Daoy (cell line): ENCODE data around the gene COL4A3. TPM values are rescaled to one million over a fixed set of nuclear protein-coding genes. Genes with fewer than 3 reads are reported as not detected.
A peak's percentile ranks its signal among the peaks of the same experiment; 100 is the strongest.

ENCODE experiments used
- DNase-seq: peaks from one replicate; pipeline ENCODE4 v3.0.0-alpha.2; 2015; ENCODE audit warnings: low read depth
- total RNA-seq: library from RNA; depleted of rRNA; stranded (reverse); fragments of >200 nt; shearing (Covaris generic); gene quantifications from 2 replicates; pipeline ENCODE4 v1.2.3, GENCODE V29; 2014; rRNA removed

COL4A3 gene
- total RNA-seq = 0.06 TPM in 1 of 2 replicates, not detected in the other

DNA sequence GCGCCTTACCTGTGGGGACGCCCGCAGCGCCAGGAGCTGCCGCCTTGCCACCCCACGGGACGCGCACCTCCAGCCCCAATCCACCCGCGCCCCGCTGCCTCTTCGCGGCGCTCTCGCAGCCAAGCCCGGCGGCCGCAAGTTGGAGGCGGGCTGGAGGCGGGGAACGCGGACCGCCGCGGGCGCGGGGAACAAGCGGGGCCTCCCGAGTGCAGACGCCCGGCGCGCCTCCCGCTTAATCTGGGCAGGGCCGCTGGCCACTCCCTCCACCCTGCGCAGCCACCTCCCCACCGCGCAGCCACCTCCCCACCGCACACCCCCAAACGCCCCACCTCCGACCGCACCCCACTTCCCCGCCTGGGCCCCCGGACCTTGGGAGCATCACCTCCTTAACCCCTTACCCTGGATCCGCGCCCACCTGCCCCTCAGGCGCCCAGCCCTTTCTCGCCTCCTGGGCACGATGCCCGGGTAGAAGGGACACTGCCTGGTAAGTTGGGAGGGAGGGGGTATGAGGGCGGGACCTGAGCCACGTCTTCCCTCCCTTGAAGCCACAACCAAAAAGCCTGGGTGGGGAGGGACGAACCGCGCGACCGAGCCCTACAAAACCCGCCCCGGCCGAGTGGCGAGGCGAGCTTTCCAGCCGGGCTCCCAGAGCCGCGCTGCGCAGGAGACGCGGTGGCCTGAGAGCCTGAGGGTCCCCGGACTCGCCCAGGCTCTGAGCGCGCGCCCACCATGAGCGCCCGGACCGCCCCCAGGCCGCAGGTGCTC is at the start of gene COL4A3, which contains the start of gene COL4A4:
Gene COL4A3 (plus strand): TSS at position 627 of the 765 bp plus-strand sequence. CDS start 103 bp downstream, at position 730.
Gene COL4A4 (minus strand): TSS at position 208 of the 765 bp plus-strand sequence. CDS start 16,722 bp downstream, outside the sequence.
- DNase-seq = peak; percentile 19

DNA sequence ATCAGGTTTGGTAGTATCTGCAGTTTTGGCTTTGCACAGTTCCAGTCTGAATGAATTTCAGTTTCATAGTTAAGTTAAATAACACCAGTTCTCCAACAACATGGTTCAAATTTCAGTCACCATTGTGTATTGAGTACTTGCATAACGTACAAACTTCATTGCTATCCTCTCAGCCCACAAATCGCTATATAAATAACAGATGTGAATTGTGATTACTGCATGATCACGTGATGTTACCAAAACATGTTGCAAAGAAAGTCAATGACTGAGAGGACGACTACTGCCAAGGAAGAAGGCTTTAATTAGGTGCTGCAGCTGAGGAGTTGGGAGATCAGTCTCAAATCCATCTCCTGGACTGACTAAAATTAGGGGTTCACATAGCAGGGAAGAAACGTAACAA is 48.7 kb upstream of the COL4A3 start:
- DNase-seq = no peak

DNA sequence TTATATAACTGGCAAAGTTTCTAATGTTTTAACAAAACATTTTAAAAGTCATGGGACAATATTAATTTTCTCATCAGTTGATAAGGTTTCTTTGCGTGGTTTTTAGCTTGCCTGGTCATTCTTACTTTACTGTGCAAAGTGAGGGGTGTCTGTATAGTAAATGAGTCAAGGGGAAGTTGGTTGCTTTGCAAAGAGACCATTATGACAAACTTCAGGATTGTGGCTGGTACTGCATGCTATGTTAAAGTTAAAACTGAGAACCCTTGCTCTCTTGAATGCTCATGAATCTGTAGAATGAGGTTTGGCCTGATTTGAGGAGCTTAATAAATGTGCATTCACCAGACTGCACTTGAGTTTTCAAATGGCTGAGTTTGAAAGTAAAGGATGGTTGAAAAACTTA is 47.4 kb upstream of the COL4A3 start:
- DNase-seq = no peak

DNA sequence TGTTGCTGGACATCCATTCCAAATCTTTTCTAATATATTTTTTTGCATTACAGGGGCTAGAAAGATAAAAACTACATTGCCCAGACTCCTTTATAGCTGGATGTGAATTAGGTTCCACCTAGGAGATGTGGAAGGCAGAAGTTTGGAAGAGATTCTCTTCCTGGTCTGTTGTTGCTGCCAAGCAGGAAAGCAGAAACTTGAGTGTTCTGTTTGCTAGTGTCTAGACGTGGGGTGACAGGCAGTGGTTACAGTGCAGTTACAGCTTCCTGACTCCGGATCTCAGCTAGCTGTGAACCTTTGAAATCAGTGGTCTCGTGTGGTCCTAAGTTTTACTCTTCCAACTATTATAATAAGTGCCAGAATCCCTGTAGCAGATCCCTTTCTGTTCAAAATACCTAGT is 46.6 kb upstream of the COL4A3 start:
- DNase-seq = no peak

DNA sequence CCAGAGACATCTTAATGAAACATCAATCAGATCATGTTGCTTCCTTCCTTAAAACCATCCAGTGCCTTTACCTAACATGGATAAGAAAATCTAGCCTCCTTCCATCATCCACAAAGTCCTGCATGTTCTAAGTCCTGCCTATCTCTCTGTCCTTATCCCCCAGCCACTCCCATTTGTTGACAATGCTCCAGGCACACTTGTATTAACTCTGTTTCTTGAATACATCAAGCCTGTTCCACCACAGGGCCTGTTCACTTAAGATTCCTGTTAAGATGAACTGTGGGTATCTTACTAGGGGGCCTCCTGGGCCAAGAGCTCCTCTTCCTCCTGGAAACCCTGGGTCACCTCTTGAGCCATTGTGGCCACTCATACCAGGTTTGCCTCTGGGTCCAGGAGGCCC is 46.1 kb upstream of the COL4A3 start:
- no peak for DNase-seq

DNA sequence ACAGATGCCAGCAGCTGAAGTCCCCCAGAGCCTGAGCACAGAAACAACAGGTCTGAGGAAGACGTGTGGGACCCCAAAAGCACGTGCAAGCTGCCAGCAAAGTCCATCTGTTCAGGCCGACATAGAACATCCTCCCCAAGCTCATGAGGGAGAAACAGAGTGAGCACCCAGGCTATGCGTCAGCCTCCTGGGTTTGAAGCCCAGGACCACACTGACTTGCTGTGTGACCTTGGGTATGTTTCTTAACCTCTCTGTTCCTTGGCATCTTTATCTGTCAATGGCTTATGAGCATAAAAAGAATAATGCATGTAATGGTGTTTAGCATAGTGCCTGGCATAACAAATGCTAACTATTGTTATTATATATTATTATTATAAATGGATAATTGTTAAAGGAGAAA is 40.7 kb upstream of the COL4A3 start:
- no peak for DNase-seq

DNA sequence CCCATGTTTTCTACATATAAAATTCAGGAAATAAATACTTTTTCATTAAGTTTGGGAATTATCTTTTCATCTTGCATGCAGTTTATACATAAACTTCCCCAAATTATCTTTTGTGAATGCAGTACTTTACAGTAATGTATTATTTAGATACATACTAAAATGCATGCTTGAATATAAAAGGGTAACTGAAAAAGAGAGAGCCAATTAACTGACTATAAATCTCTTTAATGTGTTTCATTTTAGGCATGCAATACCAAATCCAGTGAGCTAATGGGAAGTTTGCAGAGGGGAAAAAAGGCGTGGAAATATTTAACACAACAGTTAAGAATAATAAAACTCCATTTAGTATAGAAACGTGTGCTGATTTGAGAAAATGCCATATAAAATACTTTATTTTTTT is 39.6 kb upstream of the COL4A3 start:
- DNase-seq = no peak

DNA sequence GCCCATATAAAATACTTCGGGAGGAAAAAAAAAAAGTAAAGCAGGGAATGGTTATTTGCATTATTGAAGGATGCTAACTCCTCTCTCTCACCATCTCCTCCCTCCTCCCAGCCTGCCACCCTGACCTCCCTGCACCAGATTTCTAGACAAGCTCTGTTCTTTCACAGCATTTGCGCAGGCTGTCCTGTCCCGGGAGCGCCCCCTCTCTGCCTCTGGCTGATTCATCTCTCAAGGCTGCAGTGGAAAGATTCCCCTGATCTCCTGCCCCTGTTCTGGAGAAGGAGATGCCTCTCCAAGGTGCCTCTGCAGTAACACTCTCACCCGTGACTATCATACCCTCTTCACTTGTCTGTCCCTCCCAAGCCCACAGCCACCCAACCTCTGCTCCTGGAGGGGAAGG is 38.9 kb upstream of the COL4A3 start:
- DNase-seq = no peak

DNA sequence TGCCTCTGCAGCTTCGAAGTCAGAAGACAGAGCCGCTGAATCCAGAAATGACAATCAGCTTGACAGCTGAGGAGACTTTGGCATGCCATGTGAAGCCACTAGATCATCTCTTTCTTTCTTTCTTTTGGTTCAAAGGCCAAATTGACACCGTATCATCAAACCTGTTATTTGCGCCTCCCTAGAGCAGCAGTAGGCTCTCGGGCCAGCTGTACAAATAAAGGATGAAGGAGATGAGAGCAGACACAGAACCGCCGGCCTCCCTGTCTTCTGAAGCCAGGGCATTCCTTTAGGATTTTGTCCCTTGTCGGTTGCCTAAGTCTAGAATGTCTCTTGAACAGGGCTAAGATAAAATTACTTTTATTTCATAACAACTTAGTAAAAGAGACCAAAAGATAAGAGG is 37.2 kb upstream of the COL4A3 start:
- DNase-seq = no peak

DNA sequence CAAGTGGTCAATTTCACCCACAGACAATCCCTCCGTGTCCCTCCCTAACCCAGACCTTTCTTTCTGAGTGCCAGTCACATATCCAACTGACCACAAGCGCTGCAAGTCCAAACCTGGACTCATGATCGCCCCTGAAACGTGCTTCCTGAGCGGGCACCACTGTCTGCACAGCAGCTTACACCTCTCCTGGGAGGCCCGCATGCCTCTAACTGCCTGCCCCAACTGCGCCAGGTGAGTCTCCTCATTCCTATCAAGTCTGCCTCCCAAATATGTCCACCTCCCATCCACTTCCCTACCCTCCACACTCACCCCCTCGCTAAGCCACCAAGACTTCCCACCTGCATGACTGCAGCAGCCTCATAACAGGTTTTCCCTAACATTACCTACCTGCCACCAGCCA is 33.8 kb upstream of the COL4A3 start:
- DNase-seq = no peak

DNA sequence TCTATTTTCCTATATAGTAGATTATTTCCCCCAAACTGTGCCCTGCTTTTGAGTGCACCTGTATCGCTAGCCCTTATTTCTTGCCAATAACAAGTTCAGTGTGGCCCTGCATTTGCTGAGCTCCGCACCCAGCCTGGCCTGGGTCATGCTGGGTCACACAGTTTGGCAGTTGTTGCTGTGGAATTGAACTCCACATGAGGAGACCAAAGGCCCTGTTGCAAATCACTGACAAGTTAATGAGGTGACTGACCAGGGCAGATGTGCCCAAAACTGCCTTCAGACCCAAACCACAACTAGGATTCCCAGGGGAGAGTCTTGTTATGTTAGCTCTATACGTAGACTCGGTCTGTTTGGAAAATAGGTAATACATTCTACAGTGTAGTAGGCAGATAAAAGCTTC is 31.4 kb upstream of the COL4A3 start:
- no peak for DNase-seq

DNA sequence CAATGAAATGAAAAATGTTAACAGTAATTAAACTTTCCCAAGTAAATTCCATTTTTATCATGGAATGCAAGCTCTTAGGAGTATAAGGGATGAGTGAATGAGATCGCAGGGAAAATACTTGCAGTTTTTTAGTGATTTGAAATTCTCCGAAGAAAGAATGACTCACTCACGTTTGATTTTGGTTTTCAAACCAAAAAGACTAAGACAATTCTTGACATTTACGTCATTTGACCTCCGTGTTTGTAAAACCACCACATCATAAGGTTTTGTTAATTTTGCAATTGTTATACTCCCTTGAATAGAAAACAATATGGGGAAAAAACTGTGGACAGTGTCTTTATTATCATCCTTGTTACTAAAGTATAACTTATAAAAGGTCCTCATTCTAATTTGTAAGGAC is 29.8 kb upstream of the COL4A3 start:
- DNase-seq = no peak

DNA sequence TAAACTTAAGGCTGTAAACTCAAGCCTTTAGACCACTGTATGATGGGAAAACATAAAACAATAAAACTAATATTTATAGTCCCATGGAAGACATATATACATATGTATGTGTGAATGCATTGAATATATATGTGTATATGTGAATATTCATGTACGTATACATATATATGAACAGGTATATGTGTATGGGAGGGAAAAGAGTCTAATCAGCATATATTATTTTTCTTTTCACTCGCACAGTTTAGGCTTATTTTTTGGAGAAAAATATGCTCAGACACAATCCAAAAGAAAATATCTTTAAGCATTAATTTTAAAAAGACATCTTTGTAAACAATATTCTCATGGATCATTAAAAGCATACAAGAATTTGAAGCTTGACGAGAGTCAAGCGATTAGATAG is 23.1 kb upstream of the COL4A3 start:
- DNase-seq = no peak

DNA sequence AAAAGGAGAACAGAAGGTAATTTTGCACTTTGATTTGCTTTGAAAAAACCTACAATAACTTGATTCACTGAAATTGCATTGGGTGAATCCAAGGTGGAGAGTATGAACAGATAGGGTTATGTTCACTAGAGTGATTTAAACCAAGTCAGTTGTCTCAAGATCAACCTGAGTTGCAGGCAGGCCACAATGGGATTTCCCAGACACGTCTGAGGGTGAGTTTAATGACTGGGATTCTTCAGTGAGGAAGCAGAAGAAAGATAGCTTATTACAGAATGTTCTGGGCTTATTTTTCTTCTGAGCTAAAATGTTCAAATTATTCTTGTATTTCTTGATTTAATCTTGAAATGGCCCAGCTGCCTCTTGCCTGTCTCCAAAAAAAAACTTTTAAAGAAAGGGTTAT is 20.5 kb upstream of the COL4A3 start:
- DNase-seq = no peak

DNA sequence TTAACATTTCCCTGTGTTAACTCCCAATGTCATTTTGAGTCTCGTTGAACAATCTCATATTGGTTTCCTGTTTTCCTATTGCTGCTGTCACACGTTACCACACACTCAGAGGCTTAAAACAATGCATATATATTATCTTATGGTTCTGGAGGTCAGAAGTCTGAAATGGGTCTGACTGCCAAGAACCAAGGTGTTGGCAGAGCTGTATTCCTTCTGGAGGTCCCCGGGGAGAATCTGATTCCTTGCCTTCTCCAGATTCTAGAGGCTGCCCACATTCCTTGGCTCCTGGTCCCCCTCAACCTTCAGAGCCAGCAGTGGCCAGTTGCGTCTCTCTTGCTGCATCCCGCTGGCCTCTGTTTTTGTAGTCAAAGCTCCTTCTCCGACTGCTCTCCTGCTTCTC is 18.0 kb upstream of the COL4A3 start:
- no peak for DNase-seq

DNA sequence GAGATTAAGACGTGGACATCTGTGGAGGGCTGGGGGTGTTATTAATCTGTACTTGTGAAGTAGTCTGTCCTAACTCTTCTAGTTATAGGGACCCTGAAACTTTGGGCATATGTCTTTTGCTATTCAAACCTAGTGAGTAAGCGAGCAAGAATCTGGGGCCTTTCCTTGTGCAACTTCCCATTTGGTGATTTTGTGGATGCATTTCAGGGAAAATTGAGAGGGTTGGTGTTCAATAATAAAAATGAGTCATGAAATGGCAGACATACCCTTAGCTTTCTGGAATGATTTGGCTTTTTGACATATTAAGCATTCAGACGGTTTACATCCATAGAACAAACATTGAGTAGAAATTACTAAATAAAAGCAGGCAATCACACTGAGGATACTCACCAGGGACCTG is 17.4 kb upstream of the COL4A3 start:
- DNase-seq = no peak

DNA sequence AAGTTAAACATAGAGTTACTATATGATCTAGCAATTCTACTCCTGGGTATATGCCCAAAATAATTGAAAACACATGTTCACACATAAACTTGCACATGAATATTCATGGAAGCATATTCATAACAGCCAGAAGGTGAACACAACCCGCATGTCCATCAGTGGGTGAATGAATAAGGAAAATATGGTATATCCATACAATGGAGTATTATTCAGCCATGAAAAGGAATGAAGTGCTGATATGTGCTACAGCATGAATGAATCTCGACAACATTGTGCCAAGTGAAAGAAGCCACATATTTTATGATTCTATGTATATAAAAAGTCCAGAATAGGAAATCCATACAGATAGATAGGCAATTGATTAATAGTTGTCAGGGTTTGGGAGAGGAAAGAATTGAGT is 16.3 kb upstream of the COL4A3 start:
- DNase-seq = no peak

DNA sequence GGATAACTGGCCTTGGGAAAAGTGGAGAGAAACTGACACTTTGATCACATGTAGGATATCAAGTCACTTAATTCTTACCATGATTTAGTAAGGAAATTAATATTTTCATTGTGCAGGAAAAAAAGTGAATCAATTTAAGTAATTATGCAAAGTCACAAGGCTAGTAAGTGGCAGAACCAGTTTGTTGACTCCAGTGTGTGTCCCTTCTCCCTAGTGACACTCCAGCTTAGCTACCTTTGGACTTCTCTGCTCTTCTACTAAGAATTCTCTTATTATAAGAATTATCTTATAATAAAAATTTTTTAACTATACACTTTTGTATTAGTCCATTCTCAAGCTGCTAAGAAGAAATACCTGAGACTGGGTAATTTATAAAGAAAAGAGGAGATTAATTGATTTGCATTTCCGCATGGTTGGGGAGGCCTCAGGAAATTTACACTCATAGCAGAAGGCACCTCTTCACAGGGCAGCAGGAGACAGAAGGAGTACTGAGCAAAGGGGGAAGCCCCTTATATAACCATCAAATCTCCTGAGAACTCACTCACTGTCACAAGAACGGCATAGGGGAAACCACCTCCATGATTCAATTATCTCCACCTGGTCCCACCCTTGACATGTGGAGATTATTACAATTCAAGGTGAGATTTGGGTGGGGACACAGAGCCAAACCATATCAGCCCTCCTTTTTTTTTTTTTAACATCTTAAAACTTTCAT is 14.0 kb upstream of the COL4A3 start:
- no peak for DNase-seq

DNA sequence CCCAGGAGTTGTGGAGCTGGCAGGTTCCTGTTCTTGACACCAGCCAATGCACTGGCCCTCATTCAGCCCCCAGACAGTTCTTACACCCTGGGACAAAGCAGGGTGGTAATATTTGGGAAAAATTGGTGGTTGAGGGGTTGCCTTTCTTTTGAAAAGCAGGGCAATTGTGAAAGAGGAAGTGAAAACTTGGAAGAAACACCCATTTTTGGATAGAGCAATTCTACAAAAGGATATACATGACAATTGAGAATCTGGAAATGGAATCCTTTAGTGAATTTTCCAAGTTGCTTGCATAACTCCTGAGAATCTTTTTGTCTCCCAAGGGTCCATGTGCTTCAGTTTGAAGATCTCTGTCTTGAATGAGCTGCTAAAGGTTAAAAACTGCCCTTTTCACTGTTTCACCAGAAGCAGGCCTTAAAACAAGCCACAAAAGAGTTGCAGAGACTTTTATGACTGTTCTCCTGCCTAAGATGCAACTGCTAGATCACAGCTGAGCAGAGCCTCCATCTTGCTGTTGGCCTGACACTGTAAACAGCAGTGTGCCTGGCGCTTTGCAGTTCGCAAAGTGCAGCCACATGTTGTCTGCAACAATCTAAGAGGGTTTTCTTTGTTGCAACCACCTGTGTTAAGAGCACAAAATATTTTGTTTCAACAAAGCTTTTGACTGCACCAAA is 12.2 kb upstream of the COL4A3 start:
- DNase-seq = no peak

DNA sequence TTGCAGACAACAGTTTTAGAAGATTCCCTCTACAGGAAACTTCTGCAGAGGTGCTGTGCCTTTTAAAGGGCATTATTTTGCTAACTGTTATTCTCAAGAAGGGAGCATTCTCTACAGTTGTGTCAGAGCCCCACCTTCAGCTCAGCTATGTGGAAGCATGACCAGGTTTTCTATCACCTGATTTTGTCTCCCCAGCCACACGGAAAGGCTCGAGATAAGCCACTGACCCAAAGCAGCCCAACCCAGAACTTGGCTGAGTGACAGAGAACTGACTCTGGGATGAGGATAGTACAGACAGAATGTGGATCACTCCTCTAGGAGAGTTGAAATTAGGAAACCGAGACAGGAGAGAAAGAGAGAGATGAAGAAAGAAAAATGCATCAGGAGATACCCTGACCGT is 11.1 kb upstream of the COL4A3 start:
- no peak for DNase-seq

DNA sequence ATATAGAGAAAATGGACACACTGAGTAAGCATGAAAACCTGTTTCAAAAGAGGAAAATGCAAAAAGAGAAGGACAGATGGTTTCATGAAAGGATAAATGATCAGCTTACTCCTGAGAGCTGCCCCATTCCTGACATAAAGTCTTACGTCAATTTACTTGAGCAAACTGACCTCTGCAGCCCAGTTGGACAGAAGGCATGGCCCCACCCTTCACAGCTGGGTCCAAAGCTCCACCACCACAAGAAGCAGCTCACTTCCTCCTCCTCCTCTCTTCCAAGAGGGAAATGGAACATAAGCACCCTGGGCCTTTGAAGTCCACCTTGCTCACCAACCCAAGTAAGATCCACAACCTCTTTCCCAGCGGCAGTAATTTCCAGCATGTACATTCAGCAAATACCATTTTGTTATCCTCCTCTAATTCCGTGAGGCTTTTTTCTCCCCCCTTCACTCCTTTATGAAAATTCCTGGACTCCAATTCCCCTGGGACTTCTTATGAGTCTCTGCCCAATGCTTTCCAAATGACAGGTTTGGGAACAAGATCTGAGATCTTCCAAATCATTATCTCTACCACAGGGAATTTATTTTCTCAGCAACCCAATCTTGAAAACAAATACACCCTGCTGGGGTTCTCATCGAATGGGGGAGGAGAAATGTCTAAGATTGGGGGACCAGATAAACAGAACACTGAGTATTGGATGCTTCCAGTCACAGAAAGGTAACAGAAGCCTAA is 10.5 kb upstream of the COL4A3 start:
- no peak for DNase-seq
